GM19239 (cell line): Measurements from ENCODE around the gene RNF41.
A peak's percentile ranks its signal among the peaks of the same experiment; 100 is the strongest.

Experiments used
- DNase-seq: peaks from one replicate; pipeline ENCODE4 v3.0.0; 2011; ENCODE audit warnings: low spot score; ENCODE audit not compliant: insufficient read length
- FAIRE-seq: peaks from 2 replicates; lab custom pipeline; 2011; peaks lifted over from hg19 to GRCh38; lab: Jason Lieb, UNC

RNF41 gene

DNA sequence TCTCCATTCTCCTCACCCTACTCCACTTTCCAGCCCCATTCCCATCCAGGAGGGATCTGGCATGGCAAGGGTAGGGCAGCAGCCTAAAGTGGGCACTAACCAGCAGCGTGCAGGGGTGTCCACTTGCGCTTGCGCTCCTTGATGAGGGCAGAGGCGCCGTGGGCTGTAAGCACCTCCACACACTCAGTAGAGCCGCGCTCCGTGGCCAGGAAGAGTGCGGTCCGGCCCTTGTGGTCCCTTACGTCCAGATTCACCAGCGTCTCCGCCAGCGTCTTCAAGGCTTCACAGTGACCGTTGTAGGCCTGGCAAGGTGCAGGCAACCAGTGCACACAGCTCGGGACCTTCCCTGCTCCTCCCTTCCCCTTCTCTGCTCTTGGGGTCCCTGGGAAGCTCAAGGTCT is 26.2 kb upstream of the RNF41 start:
- DNase-seq (no peak), FAIRE-seq (no peak)

DNA sequence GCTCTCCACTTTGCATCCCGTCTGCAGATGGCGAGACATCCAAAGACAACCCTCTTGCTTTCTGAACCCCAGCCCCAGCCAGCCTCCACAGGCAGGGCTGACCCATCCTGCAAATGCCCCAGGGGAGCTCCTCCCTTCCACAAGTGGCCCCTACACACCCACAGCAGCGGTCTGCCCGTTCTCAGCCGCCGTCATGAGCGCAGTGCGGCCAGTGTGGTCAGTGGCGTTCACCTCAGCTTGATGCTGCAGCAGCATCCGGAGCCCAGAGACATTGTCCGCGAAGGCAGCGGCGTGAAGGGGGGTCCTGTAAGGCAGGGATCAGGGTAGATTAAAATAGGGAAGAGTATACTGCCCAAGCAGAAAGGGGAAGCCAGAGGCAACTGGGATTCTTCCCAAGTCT is 22.8 kb upstream of the RNF41 start:
- FAIRE-seq, result no peak
- no peak for DNase-seq

DNA sequence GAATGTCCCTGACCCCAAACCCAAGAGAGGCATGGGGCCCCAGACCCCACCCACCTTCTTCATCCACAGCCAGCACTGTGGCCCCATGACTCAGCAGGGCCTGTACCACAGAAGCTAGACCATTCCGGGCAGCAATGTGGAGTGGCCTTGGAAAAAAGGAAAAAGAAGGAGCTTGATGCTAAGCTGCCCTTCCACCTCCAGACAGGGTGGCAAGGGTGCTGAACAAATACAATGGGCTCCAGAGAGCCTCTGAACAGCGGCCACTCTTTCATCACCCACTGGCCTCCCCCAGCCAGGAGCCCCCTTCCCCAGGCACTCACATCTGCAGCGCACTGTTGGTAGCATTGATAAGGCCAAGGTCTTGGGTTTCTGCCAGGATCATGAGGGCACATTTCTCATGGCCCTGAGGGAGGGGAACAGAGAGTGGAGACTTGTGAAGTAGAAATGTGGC is 22.0 kb upstream of the RNF41 start:
- DNase-seq (no peak), FAIRE-seq (no peak)

DNA sequence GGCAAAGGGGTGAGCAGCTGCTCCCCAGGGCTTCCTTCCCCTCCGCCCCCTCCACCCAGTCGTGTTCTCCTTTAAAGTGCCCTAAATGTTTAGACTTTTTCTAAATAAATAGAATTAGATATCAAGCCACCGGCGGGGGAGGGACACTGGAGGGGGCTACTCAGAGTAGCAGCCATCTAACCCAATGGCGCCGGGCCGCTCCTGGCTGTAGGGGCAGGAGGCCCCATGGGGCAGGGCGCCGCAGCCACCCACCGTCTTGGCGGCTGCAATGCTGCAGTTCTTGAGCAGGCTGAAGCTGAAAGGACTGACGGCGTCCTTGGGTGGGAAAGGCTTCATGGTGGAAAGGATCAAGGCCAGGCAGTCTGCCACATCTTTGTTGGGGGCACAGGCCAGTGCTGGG is 21.3 kb upstream of the RNF41 start:
- DNase-seq (no peak), FAIRE-seq (no peak)

DNA sequence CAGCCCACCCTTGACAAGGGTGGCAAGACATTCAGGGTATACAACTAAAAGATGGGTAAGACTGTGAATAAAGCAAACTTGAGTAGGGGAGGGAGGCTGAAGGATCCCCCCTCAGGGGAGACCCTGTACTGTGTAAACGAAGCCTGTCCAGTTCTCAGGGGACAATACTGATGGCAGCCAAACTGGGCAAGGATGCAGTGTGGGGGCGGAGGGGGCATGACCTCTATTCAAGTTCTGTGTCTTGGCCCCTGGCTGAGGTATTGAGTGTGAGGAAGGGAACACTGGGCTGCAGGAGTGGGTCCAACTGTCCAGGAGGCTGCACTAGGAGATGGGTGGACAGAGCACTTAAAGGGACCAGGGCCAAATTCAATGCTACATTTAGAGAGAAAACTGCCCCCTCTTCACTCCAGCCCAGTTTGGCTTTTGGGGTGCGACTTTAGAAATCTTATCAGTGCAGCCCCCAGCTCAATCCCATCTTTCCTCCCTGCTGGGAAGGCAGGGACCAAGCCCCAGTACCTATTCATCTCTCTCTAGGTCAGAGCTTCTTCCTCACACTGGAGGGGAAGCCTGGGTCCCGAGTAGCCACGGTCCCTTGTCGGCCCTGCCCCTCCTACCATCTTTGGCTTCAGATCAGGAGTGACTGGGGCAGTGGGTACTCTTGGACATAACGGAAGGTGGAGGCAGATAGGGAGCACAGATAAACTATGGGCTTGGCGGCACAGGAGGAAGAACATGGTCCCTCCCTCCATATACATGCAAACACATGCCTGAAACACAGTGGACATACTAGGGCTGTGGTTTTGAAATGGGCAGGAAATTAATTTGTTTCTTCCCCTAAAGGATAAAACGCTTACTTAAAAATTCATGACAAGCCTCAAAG is 19.9 kb upstream of the RNF41 start:
- DNase-seq, result no peak
- no peak for FAIRE-seq

DNA sequence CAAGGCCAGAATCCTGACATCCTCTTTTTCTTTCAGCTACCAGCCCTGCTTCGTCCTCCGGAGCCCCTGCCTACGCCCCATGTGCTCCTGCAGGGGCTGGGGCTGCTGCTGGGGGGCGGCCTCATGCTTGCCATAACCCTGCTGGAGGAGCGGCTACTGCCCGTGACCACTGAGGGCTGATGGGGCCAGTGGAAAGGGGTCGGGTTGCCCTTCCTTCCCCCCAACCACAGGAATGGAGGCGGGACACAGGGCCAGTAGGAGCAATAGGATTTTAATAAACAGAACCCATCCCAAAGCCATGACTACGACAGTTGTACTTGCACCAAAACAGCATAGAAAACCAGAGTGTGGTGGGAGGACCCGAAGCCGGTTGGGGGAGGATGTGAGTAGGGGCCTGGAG is 15.8 kb upstream of the RNF41 start:
- FAIRE-seq (no peak), DNase-seq (no peak)

DNA sequence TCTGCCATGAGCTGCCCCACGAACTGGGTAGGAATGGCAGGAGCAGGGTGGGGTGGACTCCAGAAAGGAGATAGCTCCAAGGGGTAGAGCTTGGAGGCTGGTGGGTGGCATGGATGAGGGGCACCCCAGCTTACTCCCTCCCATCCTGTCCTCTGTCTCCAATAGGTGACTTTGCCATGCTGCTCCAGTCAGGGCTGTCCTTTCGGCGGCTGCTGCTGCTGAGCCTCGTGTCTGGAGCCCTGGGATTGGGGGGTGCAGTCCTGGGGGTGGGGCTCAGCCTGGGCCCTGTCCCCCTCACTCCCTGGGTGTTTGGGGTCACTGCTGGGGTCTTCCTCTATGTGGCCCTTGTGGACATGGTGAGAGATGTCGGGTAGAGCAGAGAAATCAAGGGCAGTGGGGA is 15.3 kb upstream of the RNF41 start:
- no peak for FAIRE-seq

DNA sequence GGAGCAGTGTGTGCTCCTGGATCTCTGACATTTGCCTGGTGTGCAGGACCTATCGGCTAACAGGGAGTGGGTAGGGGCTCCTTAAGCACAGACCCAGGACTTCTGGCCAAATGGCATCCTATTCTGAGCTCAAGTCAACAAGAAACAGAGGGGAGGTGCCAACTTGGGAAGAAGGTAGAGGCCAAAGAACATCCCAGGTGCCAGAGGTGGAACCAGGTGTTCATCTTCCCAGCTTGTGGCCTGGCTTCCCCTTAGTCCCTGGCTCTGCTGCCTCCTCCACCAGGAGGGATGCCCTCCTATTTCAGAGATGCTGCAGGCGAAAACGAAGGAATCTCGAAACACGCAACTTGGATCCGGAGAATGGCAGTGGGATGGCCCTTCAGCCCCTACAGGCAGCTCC is 14.4 kb upstream of the RNF41 start:
- FAIRE-seq (no peak), DNase-seq (no peak)

More for the DNA sequence above, 15.3 kb upstream of the RNF41 start:
- DNase-seq, result no peak

DNA sequence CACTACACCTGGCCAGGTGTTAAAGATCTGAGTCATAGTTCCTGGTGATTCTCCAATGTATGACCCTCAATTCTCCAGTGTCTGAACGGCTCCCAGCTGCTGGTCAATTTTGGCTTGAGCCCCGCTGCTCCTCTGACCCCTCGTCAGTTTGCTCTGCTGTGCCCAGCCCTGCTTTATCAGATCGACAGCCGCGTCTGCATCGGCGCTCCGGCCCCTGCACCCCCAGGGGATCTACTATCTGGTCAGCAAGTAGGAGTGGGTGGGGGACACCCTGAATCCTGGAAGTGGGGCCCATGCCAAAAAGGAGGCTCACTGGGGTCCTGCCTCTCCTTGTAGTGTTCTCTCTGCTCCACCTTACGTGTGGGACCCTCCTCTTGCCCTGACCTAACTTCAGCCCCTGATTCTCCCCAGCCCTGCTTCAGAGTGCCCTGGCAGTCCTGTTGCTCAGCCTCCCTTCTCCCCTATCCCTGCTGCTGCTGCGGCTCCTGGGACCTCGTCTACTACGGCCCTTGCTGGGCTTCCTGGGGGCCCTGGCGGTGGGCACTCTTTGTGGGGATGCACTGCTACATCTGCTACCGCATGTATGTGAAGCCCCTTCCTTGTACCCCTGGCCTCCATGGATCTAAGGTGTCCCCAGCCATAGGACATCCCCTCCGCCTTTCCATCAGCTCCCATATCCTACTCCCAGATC is 13.2 kb upstream of the RNF41 start:
- DNase-seq (no peak), FAIRE-seq (no peak)

DNA sequence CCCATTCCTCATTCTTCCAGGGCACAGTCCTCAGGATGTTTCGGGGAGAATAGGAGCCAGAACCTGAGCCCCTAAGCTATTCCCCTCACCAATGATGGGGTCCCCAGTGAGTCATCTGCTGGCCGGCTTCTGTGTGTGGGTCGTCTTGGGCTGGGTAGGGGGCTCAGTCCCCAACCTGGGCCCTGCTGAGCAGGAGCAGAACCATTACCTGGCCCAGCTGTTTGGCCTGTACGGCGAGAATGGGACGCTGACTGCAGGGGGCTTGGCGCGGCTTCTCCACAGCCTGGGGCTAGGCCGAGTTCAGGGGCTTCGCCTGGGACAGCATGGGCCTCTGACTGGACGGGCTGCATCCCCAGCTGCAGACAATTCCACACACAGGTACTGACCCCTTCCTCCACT is 9.5 kb upstream of the RNF41 start:
- no peak for FAIRE-seq

DNA sequence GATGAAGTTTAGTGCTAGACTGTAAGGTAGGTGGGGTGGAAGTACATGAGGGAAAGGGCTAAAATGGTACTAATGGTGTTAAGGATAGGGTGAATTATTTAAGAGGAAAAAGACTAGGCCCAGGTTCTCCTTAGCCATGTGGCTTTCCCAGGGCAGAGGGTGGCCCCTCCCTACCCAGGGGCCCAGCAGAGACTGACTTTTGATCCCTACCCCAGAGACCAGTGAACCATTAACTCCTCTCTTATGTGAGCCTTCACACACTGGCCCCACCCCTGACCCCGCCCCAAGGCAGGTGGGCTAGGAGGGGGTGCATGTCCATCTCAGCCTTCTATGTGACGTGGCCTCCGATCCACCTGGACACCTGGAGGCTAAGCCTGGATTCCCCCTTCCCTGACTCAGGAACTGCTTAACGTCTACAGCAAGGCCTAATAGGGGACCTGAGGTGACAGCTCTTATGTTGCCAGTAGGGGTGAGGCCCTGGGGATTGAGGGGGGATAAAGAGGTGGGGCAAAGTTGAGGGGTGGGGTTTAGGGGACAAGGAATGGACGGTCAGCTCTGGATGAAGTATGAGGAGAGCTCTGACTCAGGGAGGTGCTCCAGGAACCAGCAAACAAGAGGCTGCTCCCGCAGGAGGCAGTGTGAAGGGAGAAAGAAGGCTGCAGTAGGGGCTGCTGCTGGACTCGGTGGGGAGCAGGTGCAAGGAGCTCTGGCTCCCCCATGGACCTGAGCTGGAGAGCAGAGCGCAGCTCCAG is 8.9 kb upstream of the RNF41 start:
- FAIRE-seq (no peak), DNase-seq (no peak)

More for the DNA sequence above, 9.5 kb upstream of the RNF41 start:
- DNase-seq, result no peak

DNA sequence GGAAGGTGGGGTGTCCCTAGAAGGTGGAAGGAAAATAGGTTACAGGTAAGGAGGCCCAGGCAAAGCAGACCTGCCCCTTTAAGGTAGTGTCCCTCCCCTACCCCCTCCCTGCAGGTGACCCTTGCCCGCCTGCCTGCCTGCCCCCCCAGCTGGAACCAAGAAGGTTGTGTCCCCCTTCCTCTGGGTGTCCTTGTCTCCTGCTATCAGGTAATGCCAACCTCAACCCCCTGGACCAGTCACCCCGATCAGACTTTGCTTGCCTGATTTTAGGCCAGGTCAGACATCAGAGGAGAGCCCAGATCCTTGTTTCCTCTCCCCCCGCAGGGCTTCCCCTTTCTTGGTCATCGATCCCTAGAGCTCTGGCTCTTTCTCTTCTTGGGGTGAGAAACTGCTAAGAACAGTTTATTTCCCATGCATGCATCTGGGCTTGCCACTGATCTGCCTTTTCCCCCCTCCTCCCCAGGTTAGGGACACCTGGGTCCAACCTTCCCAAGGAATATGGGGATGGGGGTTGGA is 8.3 kb upstream of the RNF41 start, which contains the start of gene SLC39A5:
Gene SLC39A5 (plus strand): TSS at position 136 of the 516 bp plus-strand sequence. CDS start 1,224 bp downstream, outside the sequence.
- no peak for FAIRE-seq

DNA sequence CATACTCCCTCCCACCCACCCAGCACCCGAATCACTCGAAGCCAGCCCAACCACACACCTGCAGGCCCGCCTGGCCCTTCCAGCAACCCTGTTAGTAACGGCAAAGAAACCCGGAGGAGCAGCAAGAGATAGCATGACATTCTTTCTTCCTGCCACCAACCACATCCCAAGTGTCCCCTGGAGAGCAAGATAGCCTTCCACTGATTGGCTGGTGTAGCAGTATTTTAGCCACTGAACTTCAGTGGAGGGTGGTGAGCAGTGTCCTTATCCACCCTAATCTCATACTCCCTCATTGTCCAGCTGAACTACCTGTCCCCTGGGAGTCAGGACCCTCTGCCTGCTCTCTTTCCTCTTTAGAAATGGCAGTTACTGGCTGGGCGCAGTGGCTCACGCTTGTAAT is 7.4 kb upstream of the RNF41 start:
- FAIRE-seq, result no peak

More for the DNA sequence above, 8.3 kb upstream of the RNF41 start, which contains the start of gene SLC39A5:
- DNase-seq, result no peak

DNA sequence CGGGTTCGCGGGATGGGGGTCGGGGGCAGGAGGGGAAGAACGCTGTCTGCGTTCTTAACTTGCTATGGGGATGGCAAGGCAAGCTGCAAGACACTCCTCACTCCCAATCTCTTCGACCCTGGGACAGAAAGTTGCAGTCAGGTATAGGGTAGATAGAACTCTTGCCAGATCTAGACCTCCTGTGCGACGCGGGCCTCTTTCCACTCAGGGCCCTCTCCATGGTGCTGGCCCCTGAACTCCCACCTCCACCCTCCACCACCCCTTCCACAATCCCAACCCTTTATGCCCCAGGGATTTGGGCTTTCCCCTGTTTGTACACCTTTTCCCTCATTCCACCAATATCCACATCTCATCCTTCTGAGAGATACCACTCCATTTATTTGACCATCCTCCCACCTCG is 3.2 kb upstream of the RNF41 start:
- FAIRE-seq (no peak), DNase-seq (no peak)

More for the DNA sequence above, 7.4 kb upstream of the RNF41 start:
- no peak for DNase-seq

DNA sequence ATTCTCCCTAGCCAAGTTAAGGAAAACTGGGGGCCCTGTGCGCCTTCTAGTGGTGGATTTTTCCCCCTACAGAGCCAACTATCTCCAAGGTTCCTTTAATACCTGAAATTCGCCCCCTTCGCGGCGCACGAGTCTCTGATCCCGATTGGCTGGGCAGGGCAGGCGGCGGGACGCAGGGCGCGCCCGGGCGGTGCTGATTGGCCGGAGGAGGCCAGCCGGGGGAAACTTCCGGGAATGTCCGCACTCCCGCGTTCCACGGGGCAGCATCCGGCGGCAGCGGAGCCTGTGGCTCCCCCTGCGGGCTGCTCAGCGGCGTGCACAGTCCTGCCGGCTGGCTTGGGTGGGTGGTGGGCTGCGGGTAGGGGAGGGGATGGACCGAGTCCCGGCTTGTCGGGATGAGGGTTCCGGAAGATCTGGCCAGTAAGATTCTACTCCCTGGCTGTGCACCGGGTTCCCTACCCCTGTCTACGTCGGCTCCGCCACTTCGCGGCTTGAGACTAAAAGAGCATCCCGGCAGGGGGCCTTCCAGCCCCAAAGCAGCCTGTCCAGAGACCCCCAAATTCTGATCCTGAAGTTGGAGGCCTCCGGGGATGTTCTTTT is 2.5 kb upstream of the RNF41 start, which contains the start of gene NABP2:
Gene NABP2 (plus strand): TSS at position 241 of the 600 bp plus-strand sequence. CDS start 515 bp downstream, outside the sequence.
- DNase-seq (peak; percentile 98), FAIRE-seq (peak; percentile 90)

DNA sequence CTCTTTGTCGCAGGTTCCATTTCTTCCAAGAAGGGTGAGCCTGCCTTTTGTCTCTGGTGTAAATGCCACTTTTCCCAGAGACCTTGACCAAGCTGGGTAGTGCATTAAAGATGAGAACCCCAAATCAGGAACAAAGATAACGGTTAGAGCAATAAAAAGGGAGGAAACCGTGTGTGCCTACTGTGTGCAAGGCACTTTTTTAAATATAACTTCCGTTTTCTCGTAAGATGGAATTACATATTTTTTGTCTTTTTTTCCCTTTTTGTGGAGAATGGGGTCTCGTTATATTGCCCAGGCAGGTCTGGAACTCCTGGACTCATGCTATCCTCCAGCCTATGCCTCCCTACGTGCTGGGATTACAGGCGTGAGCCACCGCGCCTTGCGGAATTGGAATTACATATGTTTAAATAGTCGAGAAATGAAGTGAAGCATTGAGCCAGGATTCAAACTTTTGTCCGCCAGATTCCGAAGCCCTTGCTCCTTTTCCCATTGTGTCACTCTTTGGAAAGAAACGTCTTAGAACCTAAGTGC is 1.9 kb upstream of the RNF41 start:
- FAIRE-seq, result peak; percentile 62

DNA sequence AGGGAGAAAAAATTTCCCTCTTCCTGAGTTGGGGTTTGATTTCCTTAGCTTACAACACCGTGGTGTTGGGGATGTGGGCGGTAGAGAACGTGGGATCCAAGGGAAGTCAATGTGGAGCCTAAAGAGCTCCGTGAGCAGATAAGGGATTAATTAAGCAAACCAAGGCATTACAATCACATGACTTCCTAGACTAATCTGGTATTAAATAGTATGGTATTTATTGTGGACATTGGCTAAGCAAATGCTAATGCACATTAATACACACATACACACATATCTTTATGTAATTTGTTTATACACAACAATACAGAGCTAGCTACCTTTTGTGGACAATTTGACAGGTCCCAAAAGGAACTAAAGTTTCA is 791 bp upstream of the RNF41 start:
- DNase-seq, result no peak
- peak; percentile 57 for FAIRE-seq

More for the DNA sequence above, 1.9 kb upstream of the RNF41 start:
- DNase-seq, result no peak

DNA sequence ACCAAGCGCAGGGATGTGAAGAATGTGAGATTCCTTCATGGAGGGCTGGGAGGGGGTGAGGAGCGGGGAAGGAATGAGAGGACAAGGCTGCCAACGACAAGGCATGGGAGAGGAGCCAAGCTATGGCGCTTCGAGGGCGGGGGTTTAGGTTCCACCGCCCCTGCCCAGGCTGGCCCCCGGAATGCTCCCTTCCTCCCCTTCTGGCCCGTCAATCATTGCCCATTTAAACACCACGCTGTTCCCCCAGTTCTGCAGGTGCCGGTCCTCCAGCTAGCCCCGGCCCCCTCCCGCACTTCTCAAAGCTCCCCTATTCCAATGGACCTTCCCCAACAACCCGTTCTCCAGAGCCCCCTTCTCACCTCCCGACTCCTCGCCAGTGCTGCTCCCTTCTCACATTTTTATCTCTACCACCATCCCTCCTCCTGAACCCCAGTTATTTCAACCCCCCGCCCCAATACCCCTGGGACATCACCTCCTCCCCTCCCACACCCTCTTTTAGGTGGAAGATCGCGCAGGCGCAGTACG is 428 bp downstream of the RNF41 start:
- DNase-seq (no peak), FAIRE-seq (no peak)

DNA sequence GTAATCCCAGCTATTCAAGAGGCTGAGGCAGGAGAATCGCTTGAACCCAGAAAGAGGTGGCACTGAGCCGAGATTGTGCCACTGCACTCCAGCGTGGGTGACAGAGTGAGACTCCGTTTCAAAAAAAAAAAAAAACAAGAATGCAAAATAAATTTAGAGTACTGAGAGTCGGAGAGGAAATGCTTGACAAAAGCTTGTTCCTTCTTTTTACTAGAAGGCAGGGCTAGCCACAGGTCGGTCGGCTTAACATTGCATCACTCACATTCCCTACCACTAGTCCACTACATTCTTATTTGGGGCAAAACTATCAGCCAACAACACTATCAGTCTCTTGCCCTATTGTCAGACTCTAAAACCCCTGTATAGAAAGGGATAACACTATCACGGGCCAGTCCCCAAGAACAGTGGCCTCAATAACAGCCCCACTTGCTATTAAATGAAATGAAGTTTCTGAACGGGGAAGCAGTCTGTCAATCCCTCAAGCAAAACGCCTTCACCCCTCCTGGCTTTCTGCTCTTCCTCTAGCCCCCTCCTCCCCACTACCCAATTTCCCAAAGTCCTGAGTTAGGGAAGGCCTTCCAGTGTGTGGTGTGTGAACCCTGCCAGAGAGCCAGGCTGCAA is 1.0 kb downstream of the RNF41 start:
- FAIRE-seq (peak; percentile 11), DNase-seq (no peak)
